ENCODE measurements around the gene BTBD10.
A peak's percentile ranks its signal among the peaks of the same experiment; 100 is the strongest.

BTBD10 gene

DNA sequence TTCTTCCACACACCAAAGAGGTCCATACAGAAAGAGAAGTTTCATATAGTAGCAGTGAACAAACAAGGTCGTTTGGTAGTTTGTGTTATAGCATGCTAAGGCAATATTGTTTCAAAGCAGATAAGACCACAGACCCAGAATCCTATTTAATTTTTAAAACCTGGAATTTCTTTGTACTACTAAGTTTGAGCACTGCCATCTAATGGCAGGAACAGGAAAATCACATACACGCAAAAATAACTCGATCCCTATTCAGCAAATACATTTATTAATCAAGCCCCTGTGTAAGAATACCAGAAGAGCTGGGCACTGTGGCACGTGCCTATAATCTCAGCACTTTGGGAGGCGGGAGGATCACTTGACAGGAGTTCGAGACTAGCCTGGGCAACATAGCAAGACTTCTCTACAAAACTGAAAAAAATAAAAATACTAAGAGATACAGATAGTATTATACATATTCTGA is 2.9 kb upstream of the BTBD10 start:
- DNase-seq (ENCODE audit: low read depth in 2 of 2) = peak; percentile 62 to 68

GRCh38 chr11:13463779-13464290 is 813 bp upstream of the BTBD10 start:
- TF ChIP-seq, protein P1, sequence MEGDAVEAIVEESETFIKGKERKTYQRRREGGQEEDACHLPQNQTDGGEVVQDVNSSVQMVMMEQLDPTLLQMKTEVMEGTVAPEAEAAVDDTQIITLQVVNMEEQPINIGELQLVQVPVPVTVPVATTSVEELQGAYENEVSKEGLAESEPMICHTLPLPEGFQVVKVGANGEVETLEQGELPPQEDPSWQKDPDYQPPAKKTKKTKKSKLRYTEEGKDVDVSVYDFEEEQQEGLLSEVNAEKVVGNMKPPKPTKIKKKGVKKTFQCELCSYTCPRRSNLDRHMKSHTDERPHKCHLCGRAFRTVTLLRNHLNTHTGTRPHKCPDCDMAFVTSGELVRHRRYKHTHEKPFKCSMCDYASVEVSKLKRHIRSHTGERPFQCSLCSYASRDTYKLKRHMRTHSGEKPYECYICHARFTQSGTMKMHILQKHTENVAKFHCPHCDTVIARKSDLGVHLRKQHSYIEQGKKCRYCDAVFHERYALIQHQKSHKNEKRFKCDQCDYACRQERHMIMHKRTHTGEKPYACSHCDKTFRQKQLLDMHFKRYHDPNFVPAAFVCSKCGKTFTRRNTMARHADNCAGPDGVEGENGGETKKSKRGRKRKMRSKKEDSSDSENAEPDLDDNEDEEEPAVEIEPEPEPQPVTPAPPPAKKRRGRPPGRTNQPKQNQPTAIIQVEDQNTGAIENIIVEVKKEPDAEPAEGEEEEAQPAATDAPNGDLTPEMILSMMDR (IDR thresholded peaks at IDR 0.05; ENCODE audit: low read depth, low read length) = no peak
- peak in 1 of 2 donors; percentile 11 for DNase-seq (ENCODE audit: low read depth in 2 of 2)
- H3K4me3 ChIP-seq (replicated peaks in 1 of 2; ENCODE audit: low read depth in 2 of 2, low read length in 2 of 2) = peak overlapping the region; percentile 87 to 92

More for the DNA sequence above, 2.9 kb upstream of the BTBD10 start:
- TF ChIP-seq, protein P1 (IDR thresholded peaks at IDR 0.05; ENCODE audit: low read depth, low read length) = peak; percentile 56
- no peak overlapping the region for H3K4me3 ChIP-seq (replicated peaks in 1 of 2; ENCODE audit: low read depth in 2 of 2, low read length in 2 of 2)

- TF ChIP-seq, protein P1 (IDR thresholded peaks at IDR 0.05; ENCODE audit: low read depth, low read length) = no peak
- DNase-seq (ENCODE audit: low read depth in 2 of 2) = peak; percentile 13 to 59
- H3K4me3 ChIP-seq (replicated peaks in 1 of 2; ENCODE audit: low read depth in 2 of 2, low read length in 2 of 2) = peak overlapping the region; percentile 87 to 92
These were observed 616 bp downstream of the BTBD10 start for GRCh38 chr11:13462311-13462900.

- DNase-seq (ENCODE audit: low read depth in 2 of 2) = no peak
- H3K4me3 ChIP-seq (replicated peaks in 1 of 2; ENCODE audit: low read depth in 2 of 2, low read length in 2 of 2) = no peak overlapping the region
- TF ChIP-seq, protein P1 (IDR thresholded peaks at IDR 0.05; ENCODE audit: low read depth, low read length) = no peak
These were observed 1.7 kb downstream of the BTBD10 start for GRCh38 chr11:13461291-13461690.

DNA sequence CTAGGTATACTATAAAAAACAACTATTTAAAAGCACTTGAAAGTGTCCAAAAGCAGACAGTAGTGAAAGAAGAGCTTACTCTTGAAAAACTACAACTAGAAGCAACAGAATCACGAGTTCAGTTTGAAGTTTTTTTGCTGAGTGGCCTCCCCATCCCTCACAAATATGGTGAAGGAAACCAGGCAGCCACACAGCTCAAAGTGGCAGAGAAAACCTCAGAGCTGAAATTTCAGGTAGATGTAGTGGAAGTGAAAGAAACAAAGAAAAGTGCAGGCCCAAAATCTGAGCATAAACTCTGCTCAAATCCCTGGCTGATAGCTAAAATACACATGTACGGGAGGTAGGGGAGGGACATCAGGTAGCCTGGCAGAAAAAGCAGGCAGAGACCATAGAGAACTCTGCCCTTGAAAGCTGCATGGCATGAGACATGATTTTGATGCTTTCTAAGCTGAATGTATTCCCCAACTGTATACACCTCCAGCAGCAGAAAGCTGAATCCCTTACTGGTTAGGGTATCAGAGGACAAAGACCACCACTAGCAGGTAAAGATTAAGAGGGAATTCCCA is 12.1 kb downstream of the BTBD10 start:
- no peak for DNase-seq (ENCODE audit: low read depth in 2 of 2)
- TF ChIP-seq, protein P1 (IDR thresholded peaks at IDR 0.05; ENCODE audit: low read depth, low read length) = no peak
- no peak overlapping the region for H3K4me3 ChIP-seq (replicated peaks in 1 of 2; ENCODE audit: low read depth in 2 of 2, low read length in 2 of 2)

DNA sequence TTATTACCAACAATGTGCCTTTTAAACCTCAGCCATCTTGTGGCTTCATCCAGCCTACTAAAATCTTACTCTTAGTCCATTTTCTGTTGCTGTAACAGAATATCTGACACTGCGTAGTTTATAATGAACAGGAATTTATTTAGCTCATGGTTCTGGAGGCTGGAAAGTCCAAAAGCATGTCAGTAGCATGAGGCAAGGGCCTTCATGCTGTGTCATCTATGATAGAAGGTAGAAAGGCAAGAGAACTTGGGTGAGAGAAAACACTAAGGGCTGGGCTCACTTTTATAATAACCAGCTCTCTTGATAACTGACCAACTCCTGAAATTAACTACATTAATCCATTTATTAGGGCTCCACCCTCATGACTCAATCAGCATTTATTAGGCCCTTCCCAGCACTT is 13.5 kb downstream of the BTBD10 start:
- TF ChIP-seq, protein P1 (IDR thresholded peaks at IDR 0.05; ENCODE audit: low read depth, low read length) = no peak
- H3K4me3 ChIP-seq (replicated peaks in 1 of 2; ENCODE audit: low read depth in 2 of 2, low read length in 2 of 2) = no peak overlapping the region
- peak in 1 of 2 donors; percentile 8 for DNase-seq (ENCODE audit: low read depth in 2 of 2)
